ENCODE data around the gene LRPAP1. TPM values are rescaled to one million over a fixed set of nuclear protein-coding genes. Genes with fewer than 3 reads are reported as not detected.

Gene LRPAP1
- total and polyA plus RNA-seq, 10 donors = 28.1 to 131 (median 112) TPM

- no peak overlapping the region for H3K4me3 ChIP-seq
- H3K9me3 ChIP-seq = peaks cover 0 to 5% (median 2%) of the 10 kb centered on the region in 8 donors
- H3K27ac ChIP-seq = no peak overlapping the region
- 89 to 95% (median 92%) methylated on average over 23 to 31 of the region's 31 CpGs for WGBS, 5 donors
- TF ChIP-seq POLR2A (IDR thresholded peaks at IDR 0.05) = no peak
- no peak for TF ChIP-seq POLR2AphosphoS5 (IDR thresholded peaks at IDR 0.05)
- TF ChIP-seq, protein P1, sequence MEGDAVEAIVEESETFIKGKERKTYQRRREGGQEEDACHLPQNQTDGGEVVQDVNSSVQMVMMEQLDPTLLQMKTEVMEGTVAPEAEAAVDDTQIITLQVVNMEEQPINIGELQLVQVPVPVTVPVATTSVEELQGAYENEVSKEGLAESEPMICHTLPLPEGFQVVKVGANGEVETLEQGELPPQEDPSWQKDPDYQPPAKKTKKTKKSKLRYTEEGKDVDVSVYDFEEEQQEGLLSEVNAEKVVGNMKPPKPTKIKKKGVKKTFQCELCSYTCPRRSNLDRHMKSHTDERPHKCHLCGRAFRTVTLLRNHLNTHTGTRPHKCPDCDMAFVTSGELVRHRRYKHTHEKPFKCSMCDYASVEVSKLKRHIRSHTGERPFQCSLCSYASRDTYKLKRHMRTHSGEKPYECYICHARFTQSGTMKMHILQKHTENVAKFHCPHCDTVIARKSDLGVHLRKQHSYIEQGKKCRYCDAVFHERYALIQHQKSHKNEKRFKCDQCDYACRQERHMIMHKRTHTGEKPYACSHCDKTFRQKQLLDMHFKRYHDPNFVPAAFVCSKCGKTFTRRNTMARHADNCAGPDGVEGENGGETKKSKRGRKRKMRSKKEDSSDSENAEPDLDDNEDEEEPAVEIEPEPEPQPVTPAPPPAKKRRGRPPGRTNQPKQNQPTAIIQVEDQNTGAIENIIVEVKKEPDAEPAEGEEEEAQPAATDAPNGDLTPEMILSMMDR (IDR thresholded peaks at IDR 0.05 in 8 of 11, conservative IDR thresholded peaks at IDR 0.05 in 3 of 11) = no peak
- intact Hi-C loops (cut with DNase I; ENCODE audit: low total_unique reads) = no loop called here
- H3K27me3 ChIP-seq (replicated peaks in 1 of 7) = no peaks in the 10 kb centered on the region
- peak; percentile 72 for DNase-seq
- peaks cover 7 to 100% (median 93%) of the 10 kb centered on the region in 6 donors for H3K36me3 ChIP-seq
- H3K4me1 ChIP-seq = no peaks in the 10 kb centered on the region
Measured at GRCh38 chr4:3514806-3515501, 17.3 kb downstream of the LRPAP1 start.

DNA sequence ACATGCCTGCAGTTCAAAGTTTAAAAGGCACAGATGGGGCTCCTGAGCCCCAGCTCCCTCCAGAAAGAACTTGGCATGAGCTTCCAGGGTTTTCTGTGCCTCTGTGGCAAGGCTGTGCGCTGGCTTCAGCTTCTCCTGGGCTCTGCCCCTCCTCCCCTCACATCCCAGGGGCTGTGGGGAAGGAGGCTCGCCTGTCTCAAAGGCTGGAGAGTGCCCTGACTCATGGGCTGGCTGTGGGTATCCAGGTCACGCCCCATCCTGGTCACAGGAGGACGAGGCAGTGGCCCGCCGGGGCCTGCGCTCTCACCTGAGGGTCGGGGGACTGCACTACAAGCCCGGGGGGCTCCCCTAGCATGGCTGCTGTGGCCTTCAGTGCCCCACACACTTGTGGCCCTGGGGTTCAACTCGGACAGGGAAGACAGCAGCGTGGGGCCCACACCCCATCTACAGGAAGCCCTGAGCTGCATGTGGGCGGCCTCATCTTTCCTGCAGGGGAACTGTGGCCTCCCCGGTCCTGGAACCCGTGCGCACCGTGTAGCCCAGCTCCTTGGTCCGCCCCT, 17.9 kb downstream of the LRPAP1 start:
- peak in 2 of 3 donors; percentile 11 to 38 for TF ChIP-seq POLR2AphosphoS5 (IDR thresholded peaks at IDR 0.05)
- TF ChIP-seq, protein P1 (IDR thresholded peaks at IDR 0.05 in 8 of 11, conservative IDR thresholded peaks at IDR 0.05 in 3 of 11) = no peak
- H3K9me3 ChIP-seq = peaks cover 0 to 5% (median 2%) of the 10 kb centered on the region in 8 donors
- H3K27me3 ChIP-seq (replicated peaks in 1 of 7) = no peaks in the 10 kb centered on the region
- H3K27ac ChIP-seq = no peak overlapping the region
- H3K4me3 ChIP-seq = no peak overlapping the region
- H3K36me3 ChIP-seq = peaks cover 7 to 100% (median 90%) of the 10 kb centered on the region in 6 donors
- DNase-seq = peak; percentile 49
- intact Hi-C loops (cut with DNase I; ENCODE audit: low total_unique reads) = no loop called here
- 81 to 88% (median 84%) methylated on average over 16 to 17 of the region's 17 CpGs for WGBS, 5 donors
- H3K4me1 ChIP-seq = no peaks in the 10 kb centered on the region

- Histone ChIP-seq H3K36me3 (peaks cover 7 to 98% (median 87%) of the 10 kb centered on the region in 6 donors), H3K9me3 (peaks cover 0 to 5% (median 2%) of the 10 kb centered on the region in 8 donors), H3K27me3 (replicated peaks in 1 of 7) (no peaks in the 10 kb centered on the region), H3K4me3 (no peak overlapping the region), H3K27ac (no peak overlapping the region), H3K4me1 (peaks cover 0 to 1% (median 0%) of the 10 kb centered on the region in 6 donors)
- intact Hi-C loops (cut with DNase I; ENCODE audit: low total_unique reads) = no loop called here
- 93 to 96% (median 95%) methylated on average over 18 of the region's 18 CpGs for whole genome bisulfite sequencing, 5 donors
- TF ChIP-seq POLR2AphosphoS5 (IDR thresholded peaks at IDR 0.05) = peak in 1 of 3 donors; percentile 8
- TF ChIP-seq, protein P1 (IDR thresholded peaks at IDR 0.05 in 8 of 11, conservative IDR thresholded peaks at IDR 0.05 in 3 of 11) = no peak
- DNase-seq = peak; percentile 68
Measured at GRCh38 chr4:3513807-3514206, 18.4 kb downstream of the LRPAP1 start.

DNA sequence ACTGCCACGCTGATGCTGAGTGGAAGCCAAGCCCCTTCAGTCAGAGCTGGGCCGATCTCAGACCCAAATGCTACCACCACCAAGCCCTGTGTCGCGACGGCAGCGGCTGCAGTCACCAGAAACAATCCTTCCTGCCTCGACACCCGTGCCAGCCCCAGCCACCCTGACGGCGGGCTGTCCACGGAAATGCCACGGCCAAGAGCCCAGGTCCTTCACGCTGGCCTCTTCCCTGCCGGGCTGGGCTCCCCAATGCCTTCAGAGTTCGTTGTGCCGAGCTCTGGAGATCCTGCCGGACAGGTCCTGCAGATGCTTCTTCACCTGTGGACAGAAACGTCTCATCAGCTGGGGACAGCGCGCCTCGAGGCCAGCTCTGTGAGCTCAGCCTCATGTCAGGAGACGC, 19.5 kb downstream of the LRPAP1 start:
- Histone ChIP-seq H3K4me1 (peaks cover 0 to 8% (median 0%) of the 10 kb centered on the region in 6 donors), H3K27me3 (replicated peaks in 1 of 7) (no peaks in the 10 kb centered on the region), H3K27ac (no peak overlapping the region), H3K36me3 (peaks cover 7 to 98% (median 87%) of the 10 kb centered on the region in 6 donors), H3K9me3 (peaks cover 0 to 5% (median 2%) of the 10 kb centered on the region in 8 donors), H3K4me3 (no peak overlapping the region)
- intact Hi-C loops (cut with DNase I; ENCODE audit: low total_unique reads) = no loop called here
- DNase-seq = no peak
- TF ChIP-seq, protein P1 (IDR thresholded peaks at IDR 0.05 in 8 of 11, conservative IDR thresholded peaks at IDR 0.05 in 3 of 11) = no peak
- TF ChIP-seq POLR2AphosphoS5 (IDR thresholded peaks at IDR 0.05) = peak in 1 of 3 donors; percentile 44
- 94 to 97% (median 95%) methylated on average over 21 to 22 of the region's 22 CpGs for WGBS, 5 donors

Measured in spleen (tissue), 11 donors.